GM23338 (cell line): ENCODE measurements around the gene FAM118B. TPM values are rescaled to one million over a fixed set of nuclear protein-coding genes. Genes with fewer than 3 reads are reported as not detected.

Experiments
- ATAC-seq: fragments of 200-7000 bp; cut with Tn5 transposase; 3 replicates; pipeline ENCODE4 v1.9.1; 2020
- DNase-seq: peaks from one replicate; pipeline ENCODE4 v3.0.0-alpha.2; 2015; ENCODE audit warnings: low spot score
- H2AFZ ChIP-seq: fragments of 200-600 bp; sonication (generic); 2 replicates; pipeline ENCODE4 v1.8.0; 2016; ENCODE audit warnings: antibody characterized with exemption, mild to moderate bottlenecking, moderate library complexity
- H3F3A ChIP-seq: fragments of 200-600 bp; sonication (generic); replicated peaks from 2 replicates; pipeline ENCODE4 v1.8.0; 2017; ENCODE audit warnings: antibody characterized with exemption, mixed run types, low read depth
- H3K27ac ChIP-seq: fragments of 200-600 bp; sonication (generic); 2 replicates; pipeline ENCODE4 v1.6.1; 2016; ENCODE audit warnings: low read depth
- H3K27me3 ChIP-seq: fragments of 200-600 bp; sonication (generic); 2 replicates; pipeline ENCODE4 v1.8.0; 2016; ENCODE audit warnings: mild to moderate bottlenecking, mixed run types, moderate library complexity; ENCODE audit not compliant: insufficient read depth
- H3K36me3 ChIP-seq: fragments of 200-600 bp; sonication (generic); 2 replicates; pipeline ENCODE4 v1.8.0; 2016; ENCODE audit warnings: mild to moderate bottlenecking; ENCODE audit not compliant: insufficient read depth
- H3K4me1 ChIP-seq: fragments of 200-600 bp; sonication (generic); 2 replicates; pipeline ENCODE4 v1.8.0; 2016; ENCODE audit warnings: mild to moderate bottlenecking, moderate library complexity; ENCODE audit not compliant: insufficient read depth
- H3K4me2 ChIP-seq: fragments of 200-600 bp; sonication (generic); 2 replicates; pipeline ENCODE4 v1.7.1; 2017; ENCODE audit warnings: mixed run types
- H3K4me3 ChIP-seq: fragments of 200-600 bp; sonication (generic); 2 replicates; pipeline ENCODE4 v1.6.1; 2016; ENCODE audit warnings: mixed run types
- H3K79me2 ChIP-seq: fragments of 200-600 bp; sonication (generic); replicated peaks from 2 replicates; pipeline ENCODE4 v1.8.0; 2017; ENCODE audit warnings: mild to moderate bottlenecking; ENCODE audit not compliant: insufficient read depth
- H3K9me2 ChIP-seq: fragments of 200-600 bp; sonication (generic); 2 replicates; pipeline ENCODE4 v1.8.0; 2017; ENCODE audit not compliant: insufficient read depth
- H4K20me1 ChIP-seq: fragments of 200-600 bp; sonication (generic); replicated peaks from 2 replicates; pipeline ENCODE4 v1.8.0; 2017; ENCODE audit warnings: mild to moderate bottlenecking; ENCODE audit not compliant: insufficient read depth
- H3K27ac Mint-ChIP-seq: 2 replicates; pipeline ENCODE4 v1.8.0; 2020; ENCODE audit warnings: inconsistent platforms, mild to moderate bottlenecking, moderate library complexity, mixed read lengths
- H3K27me3 Mint-ChIP-seq: 3 replicates; pipeline ENCODE4 v1.8.0; 2022; ENCODE audit warnings: low read depth, mild to moderate bottlenecking, moderate library complexity, mixed read lengths, inconsistent platforms; ENCODE audit not compliant: insufficient read depth, poor library complexity
- H3K36me3 Mint-ChIP-seq: 3 replicates; pipeline ENCODE4 v1.8.0; 2021; ENCODE audit warnings: low read depth, mild to moderate bottlenecking, inconsistent platforms, moderate library complexity, mixed read lengths
- H3K4me1 Mint-ChIP-seq: 3 replicates; pipeline ENCODE4 v1.8.0; 2020; ENCODE audit warnings: mild to moderate bottlenecking, inconsistent platforms, mixed read lengths
- H3K4me3 Mint-ChIP-seq: 3 replicates; pipeline ENCODE4 v1.8.0; 2021; ENCODE audit warnings: moderate library complexity, mild to moderate bottlenecking, inconsistent platforms, mixed read lengths
- H3K9me3 Mint-ChIP-seq: 3 replicates; pipeline ENCODE4 v1.8.0; 2020; ENCODE audit warnings: moderate library complexity, mild to moderate bottlenecking, inconsistent platforms, mixed read lengths
- CREB1 ChIP-seq: fragments of 250-450 bp; sonication (Bioruptor Pico); IDR thresholded peaks from 2 replicates; pipeline ENCODE4 v1.5.0; 2020; ENCODE audit warnings: low read depth, mild to moderate bottlenecking, moderate library complexity
- EZH2 ChIP-seq: fragments of 200-600 bp; sonication (generic); IDR thresholded peaks from one replicate; pipeline ENCODE4 v1.8.0; 2017; ENCODE audit warnings: antibody characterized with exemption, mild to moderate bottlenecking, low read depth; ENCODE audit not compliant: unreplicated experiment
- EZH2phosphoT487 ChIP-seq: fragments of 200-600 bp; sonication (generic); IDR thresholded peaks from one replicate; pipeline ENCODE4 v1.8.1; 2018; ENCODE audit warnings: antibody characterized with exemption; ENCODE audit not compliant: unreplicated experiment
- JUNB ChIP-seq: IDR thresholded peaks from one replicate; pipeline ENCODE4 v1.6.1; 2016; ENCODE audit warnings: antibody characterized with exemption; ENCODE audit not compliant: unreplicated experiment
- NANOG ChIP-seq: IDR thresholded peaks from 2 replicates; pipeline ENCODE4 v1.6.1; 2016; ENCODE audit warnings: antibody characterized with exemption, borderline replicate concordance
- REST ChIP-seq: IDR thresholded peaks from one replicate; pipeline ENCODE4 v1.6.1; 2018; ENCODE audit warnings: antibody characterized with exemption; ENCODE audit not compliant: unreplicated experiment
- STAT1 ChIP-seq: IDR thresholded peaks from one replicate; pipeline ENCODE4 v1.6.1; 2016; ENCODE audit warnings: antibody characterized with exemption; ENCODE audit not compliant: unreplicated experiment
- ZNF114 ChIP-seq: fragments of 250-450 bp; sonication (Bioruptor Pico); IDR thresholded peaks from 2 replicates; pipeline ENCODE4 v1.5.0; 2020; ENCODE audit warnings: mild to moderate bottlenecking, moderate library complexity
- ZNF331 ChIP-seq: fragments of 250-450 bp; sonication (Bioruptor Pico); IDR thresholded peaks from 2 replicates; pipeline ENCODE4 v1.5.0; 2020; ENCODE audit warnings: low read depth, mild to moderate bottlenecking, moderate library complexity
- polyA plus RNA-seq: library from polyadenylated mRNA; unstranded; fragments of >200 nt; fragmentation: Nextera tagmentation; extraction: Ambion mirVana; gene quantifications from 2 replicates; pipeline ENCODE4 v1.2.1, GENCODE V29; 2016
- total RNA-seq: library from RNA; depleted of rRNA; stranded (reverse); fragments of >200 nt; shearing (Covaris generic); gene quantifications from 2 replicates; pipeline ENCODE4 v1.2.3, GENCODE V29; 2014
- TF ChIP-seq, protein P1 (sequence below), 2 experiments: fragments of 200-600 bp in 1 of 2; sonication (generic) in 1 of 2; conservative IDR thresholded peaks; 2 replicates each; pipeline versions ENCODE4 v1.5.1 to v1.6.1; 2016 to 2017; ENCODE audit warnings: antibody characterized with exemption in 2 of 2, low read depth in 2 of 2, mild to moderate bottlenecking in 2 of 2, moderate library complexity in 1 of 2
- TF ChIP-seq, protein P2 (sequence below): fragments of 250-450 bp; sonication (Bioruptor Pico); IDR thresholded peaks from 2 replicates; pipeline ENCODE4 v1.5.0; 2020; ENCODE audit warnings: mild to moderate bottlenecking, moderate library complexity

The FAM118B gene
- total and polyA plus RNA-seq, 2 experiments from 2014 or later: 33.7 to 43.4 TPM

- TF ChIP-seq, protein P1, sequence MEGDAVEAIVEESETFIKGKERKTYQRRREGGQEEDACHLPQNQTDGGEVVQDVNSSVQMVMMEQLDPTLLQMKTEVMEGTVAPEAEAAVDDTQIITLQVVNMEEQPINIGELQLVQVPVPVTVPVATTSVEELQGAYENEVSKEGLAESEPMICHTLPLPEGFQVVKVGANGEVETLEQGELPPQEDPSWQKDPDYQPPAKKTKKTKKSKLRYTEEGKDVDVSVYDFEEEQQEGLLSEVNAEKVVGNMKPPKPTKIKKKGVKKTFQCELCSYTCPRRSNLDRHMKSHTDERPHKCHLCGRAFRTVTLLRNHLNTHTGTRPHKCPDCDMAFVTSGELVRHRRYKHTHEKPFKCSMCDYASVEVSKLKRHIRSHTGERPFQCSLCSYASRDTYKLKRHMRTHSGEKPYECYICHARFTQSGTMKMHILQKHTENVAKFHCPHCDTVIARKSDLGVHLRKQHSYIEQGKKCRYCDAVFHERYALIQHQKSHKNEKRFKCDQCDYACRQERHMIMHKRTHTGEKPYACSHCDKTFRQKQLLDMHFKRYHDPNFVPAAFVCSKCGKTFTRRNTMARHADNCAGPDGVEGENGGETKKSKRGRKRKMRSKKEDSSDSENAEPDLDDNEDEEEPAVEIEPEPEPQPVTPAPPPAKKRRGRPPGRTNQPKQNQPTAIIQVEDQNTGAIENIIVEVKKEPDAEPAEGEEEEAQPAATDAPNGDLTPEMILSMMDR (conservative IDR thresholded peaks at IDR 0.05; ENCODE audit: low read depth in 2 of 2): peak; percentile 50 to 67
- TF ChIP-seq ZNF331 (CRISPR knock-in tag): no peak
Measured at GRCh38 chr11:126186708-126187529, 24.7 kb upstream of the FAM118B start (continued).

DNA sequence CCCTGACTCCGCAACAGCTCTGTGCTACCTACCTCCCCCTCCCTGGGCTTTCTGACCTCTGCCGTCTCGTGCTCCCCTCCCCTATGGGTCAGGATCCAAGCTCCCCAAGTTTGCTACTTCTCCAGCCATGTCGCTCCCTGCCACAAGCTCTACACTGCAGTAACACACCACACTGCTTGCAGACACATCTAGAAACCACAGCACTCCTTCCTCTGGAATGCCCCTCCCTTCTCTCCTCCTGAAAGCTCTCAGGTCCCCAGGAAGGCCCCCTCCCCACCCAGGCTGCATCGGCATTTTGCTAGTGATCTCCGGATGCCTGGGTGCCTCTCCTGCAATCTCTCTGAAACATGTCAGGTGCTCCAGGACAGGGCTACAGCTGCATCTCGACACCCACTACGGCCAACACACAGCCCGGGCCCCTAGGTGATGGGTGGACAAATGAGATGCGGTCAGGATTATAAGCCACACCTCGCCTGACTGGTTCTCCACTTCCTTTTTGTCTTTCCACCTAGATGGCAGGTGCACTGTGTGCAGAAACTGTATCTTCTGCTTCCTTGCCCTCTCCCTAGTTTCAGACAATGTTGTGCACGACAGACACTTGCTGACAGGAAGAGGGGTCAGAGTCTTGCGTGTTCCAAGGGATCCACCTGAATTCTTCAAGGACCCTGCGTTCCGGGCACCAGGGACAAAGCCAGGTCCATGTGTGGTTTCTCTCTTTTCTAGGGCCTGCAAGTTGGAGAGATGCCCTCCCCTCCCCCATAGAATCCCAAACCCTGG is 23.1 kb upstream of the FAM118B start:
- no peak for DNase-seq
- Mint-ChIP-seq H3K4me3 (no peak overlapping the region), H3K9me3 (no peaks in the 10 kb centered on the region), H3K4me1 (peaks cover 16% of the 10 kb centered on the region), H3K27ac (peak overlapping the region; percentile 32), H3K27me3 (peaks cover 14% of the 10 kb centered on the region), H3K36me3 (peaks cover 24% of the 10 kb centered on the region)
- Histone ChIP-seq H3K27me3 (no peaks in the 10 kb centered on the region), H3K4me3 (no peak overlapping the region), H3F3A (no peaks in the 10 kb centered on the region), H4K20me1 (no peaks in the 10 kb centered on the region; the same call in 1 of the 2 replicates), H3K79me2 (no peaks in the 10 kb centered on the region), H3K36me3 (no peaks in the 10 kb centered on the region), H2AFZ (no peak overlapping the region), H3K9me2 (no peaks in the 10 kb centered on the region), H3K27ac (no peak overlapping the region), H3K4me1 (no peaks in the 10 kb centered on the region), H3K4me2 (no peak overlapping the region)
- no peak for ATAC-seq
- TF ChIP-seq NANOG (no peak), CREB1 (CRISPR knock-in tag) (no peak), JUNB (no peak), ZNF114 (CRISPR knock-in tag) (no peak), REST (no peak), EZH2phosphoT487 (no peak), ZNF331 (CRISPR knock-in tag) (no peak), EZH2 (no peak), STAT1 (no peak)
- TF ChIP-seq, protein P2, sequence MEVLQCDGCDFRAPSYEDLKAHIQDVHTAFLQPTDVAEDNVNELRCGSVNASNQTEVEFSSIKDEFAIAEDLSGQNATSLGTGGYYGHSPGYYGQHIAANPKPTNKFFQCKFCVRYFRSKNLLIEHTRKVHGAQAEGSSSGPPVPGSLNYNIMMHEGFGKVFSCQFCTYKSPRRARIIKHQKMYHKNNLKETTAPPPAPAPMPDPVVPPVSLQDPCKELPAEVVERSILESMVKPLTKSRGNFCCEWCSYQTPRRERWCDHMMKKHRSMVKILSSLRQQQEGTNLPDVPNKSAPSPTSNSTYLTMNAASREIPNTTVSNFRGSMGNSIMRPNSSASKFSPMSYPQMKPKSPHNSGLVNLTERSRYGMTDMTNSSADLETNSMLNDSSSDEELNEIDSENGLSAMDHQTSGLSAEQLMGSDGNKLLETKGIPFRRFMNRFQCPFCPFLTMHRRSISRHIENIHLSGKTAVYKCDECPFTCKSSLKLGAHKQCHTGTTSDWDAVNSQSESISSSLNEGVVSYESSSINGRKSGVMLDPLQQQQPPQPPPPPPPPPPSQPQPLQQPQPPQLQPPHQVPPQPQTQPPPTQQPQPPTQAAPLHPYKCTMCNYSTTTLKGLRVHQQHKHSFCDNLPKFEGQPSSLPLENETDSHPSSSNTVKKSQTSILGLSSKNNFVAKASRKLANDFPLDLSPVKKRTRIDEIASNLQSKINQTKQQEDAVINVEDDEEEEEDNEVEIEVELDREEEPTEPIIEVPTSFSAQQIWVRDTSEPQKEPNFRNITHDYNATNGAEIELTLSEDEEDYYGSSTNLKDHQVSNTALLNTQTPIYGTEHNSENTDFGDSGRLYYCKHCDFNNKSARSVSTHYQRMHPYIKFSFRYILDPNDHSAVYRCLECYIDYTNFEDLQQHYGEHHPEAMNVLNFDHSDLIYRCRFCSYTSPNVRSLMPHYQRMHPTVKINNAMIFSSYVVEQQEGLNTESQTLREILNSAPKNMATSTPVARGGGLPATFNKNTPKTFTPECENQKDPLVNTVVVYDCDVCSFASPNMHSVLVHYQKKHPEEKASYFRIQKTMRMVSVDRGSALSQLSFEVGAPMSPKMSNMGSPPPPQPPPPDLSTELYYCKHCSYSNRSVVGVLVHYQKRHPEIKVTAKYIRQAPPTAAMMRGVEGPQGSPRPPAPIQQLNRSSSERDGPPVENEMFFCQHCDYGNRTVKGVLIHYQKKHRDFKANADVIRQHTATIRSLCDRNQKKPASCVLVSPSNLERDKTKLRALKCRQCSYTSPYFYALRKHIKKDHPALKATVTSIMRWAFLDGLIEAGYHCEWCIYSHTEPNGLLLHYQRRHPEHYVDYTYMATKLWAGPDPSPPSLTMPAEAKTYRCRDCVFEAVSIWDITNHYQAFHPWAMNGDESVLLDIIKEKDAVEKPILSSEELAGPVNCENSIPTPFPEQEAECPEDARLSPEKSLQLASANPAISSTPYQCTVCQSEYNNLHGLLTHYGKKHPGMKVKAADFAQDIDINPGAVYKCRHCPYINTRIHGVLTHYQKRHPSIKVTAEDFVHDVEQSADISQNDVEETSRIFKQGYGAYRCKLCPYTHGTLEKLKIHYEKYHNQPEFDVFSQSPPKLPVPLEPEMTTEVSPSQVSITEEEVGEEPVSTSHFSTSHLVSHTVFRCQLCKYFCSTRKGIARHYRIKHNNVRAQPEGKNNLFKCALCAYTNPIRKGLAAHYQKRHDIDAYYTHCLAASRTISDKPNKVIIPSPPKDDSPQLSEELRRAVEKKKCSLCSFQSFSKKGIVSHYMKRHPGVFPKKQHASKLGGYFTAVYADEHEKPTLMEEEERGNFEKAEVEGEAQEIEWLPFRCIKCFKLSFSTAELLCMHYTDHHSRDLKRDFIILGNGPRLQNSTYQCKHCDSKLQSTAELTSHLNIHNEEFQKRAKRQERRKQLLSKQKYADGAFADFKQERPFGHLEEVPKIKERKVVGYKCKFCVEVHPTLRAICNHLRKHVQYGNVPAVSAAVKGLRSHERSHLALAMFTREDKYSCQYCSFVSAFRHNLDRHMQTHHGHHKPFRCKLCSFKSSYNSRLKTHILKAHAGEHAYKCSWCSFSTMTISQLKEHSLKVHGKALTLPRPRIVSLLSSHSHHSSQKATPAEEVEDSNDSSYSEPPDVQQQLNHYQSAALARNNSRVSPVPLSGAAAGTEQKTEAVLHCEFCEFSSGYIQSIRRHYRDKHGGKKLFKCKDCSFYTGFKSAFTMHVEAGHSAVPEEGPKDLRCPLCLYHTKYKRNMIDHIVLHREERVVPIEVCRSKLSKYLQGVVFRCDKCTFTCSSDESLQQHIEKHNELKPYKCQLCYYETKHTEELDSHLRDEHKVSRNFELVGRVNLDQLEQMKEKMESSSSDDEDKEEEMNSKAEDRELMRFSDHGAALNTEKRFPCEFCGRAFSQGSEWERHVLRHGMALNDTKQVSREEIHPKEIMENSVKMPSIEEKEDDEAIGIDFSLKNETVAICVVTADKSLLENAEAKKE (CRISPR knock-in tag): no peak
